ENCODE measurements around the gene ATXN10. TPM values are rescaled to one million over a fixed set of nuclear protein-coding genes. Genes with fewer than 3 reads are reported as not detected.
A peak's percentile ranks its signal among the peaks of the same experiment; 100 is the strongest.

ATXN10 gene
- total RNA-seq, 1 donor from 2014 or later: 110 TPM

GRCh38 chr22:45738206-45738605, 66.6 kb downstream of the ATXN10 start:
- intact Hi-C loops (cut with micrococcal nuclease): no loop called here
- no peaks in the 10 kb centered on the region for H3K9me3 Mint-ChIP-seq
- no peak overlapping the region for H3K4me3 Mint-ChIP-seq
- no peaks in the 10 kb centered on the region for H3K27me3 Mint-ChIP-seq (ENCODE audit: insufficient read depth)
- peaks cover 5% of the 10 kb centered on the region for H3K4me1 Mint-ChIP-seq (ENCODE audit: low read depth)
- no peak overlapping the region for H3K27ac Mint-ChIP-seq
- H3K36me3 Mint-ChIP-seq (ENCODE audit: low read depth): peaks cover 35% of the 10 kb centered on the region
- no peak for DNase-seq (ENCODE audit: low spot score)

GRCh38 chr22:45740236-45740635, 68.6 kb downstream of the ATXN10 start:
- H3K27ac Mint-ChIP-seq: no peak overlapping the region
- H3K36me3 Mint-ChIP-seq (ENCODE audit: low read depth): peaks cover 38% of the 10 kb centered on the region
- DNase-seq (ENCODE audit: low spot score): no peak
- H3K9me3 Mint-ChIP-seq: no peaks in the 10 kb centered on the region
- peaks cover 5% of the 10 kb centered on the region for H3K4me1 Mint-ChIP-seq (ENCODE audit: low read depth)
- H3K27me3 Mint-ChIP-seq (ENCODE audit: insufficient read depth): no peaks in the 10 kb centered on the region
- H3K4me3 Mint-ChIP-seq: no peak overlapping the region
- intact Hi-C loops (cut with micrococcal nuclease): no loop called here

- Mint-ChIP-seq H3K27ac (peak overlapping the region; percentile 22), H3K27me3 (ENCODE audit: insufficient read depth) (no peaks in the 10 kb centered on the region), H3K36me3 (ENCODE audit: low read depth) (peaks cover 38% of the 10 kb centered on the region), H3K4me3 (no peak overlapping the region), H3K9me3 (no peaks in the 10 kb centered on the region), H3K4me1 (ENCODE audit: low read depth) (peaks cover 5% of the 10 kb centered on the region)
- no peak for DNase-seq (ENCODE audit: low spot score)
- intact Hi-C loops (cut with micrococcal nuclease): no loop called here
Observed at GRCh38 chr22:45742866-45743450, 71.3 kb downstream of the ATXN10 start.

DNA sequence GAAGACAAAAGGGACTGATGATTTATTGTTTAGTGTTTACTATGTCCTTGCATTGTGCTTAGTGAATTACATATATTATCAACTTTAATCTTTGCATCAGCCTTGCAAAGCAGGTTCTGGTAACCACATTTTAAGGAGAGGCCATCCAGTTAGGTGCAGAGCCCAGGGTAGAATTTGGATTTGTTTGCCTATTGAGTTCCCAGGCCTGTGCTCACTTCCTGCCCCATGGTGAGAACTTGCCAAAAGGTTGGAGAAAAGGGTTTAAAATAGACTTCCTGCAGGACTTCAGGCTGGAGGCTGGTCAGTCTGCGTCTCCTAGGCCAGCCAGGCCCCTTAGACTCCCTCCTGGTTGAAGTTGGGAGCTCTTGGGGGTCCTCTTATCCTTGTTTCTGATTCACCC, 72.1 kb downstream of the ATXN10 start:
- DNase-seq (ENCODE audit: low spot score): no peak
- H3K4me1 Mint-ChIP-seq (ENCODE audit: low read depth): peaks cover 5% of the 10 kb centered on the region

DNA sequence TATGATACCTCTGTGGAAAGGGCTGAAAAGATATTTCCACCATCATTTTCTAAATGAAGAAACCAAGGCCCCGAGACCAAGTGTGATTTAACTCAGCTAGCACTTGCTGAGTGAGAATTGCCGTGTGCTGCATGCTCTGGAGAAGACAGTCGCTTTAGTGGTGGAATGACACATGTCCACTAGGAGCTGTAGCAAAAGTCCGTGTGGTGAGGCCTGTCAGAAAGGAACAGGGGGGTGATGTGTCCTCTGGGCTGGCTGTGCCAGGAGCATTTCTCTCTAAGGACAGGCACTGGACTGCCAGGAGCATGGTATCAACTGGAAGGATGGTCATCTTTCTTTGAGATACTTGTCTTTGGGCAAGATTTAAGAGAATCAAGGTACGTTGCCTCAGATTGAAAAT, 72.8 kb downstream of the ATXN10 start:
- no peak for DNase-seq (ENCODE audit: low spot score)
- H3K27me3 Mint-ChIP-seq (ENCODE audit: insufficient read depth): no peaks in the 10 kb centered on the region
- no peak overlapping the region for H3K27ac Mint-ChIP-seq
- peaks cover 29% of the 10 kb centered on the region for H3K36me3 Mint-ChIP-seq (ENCODE audit: low read depth)
- no peaks in the 10 kb centered on the region for H3K9me3 Mint-ChIP-seq
- intact Hi-C loops (cut with micrococcal nuclease): no loop called here
- H3K4me3 Mint-ChIP-seq: no peak overlapping the region
- peaks cover 5% of the 10 kb centered on the region for H3K4me1 Mint-ChIP-seq (ENCODE audit: low read depth)

More for the DNA sequence above, 72.1 kb downstream of the ATXN10 start:
- intact Hi-C loops (cut with micrococcal nuclease): no loop called here
- Mint-ChIP-seq H3K4me3 (no peak overlapping the region), H3K27me3 (ENCODE audit: insufficient read depth) (no peaks in the 10 kb centered on the region), H3K36me3 (ENCODE audit: low read depth) (peaks cover 35% of the 10 kb centered on the region), H3K9me3 (no peaks in the 10 kb centered on the region), H3K27ac (no peak overlapping the region)

DNA sequence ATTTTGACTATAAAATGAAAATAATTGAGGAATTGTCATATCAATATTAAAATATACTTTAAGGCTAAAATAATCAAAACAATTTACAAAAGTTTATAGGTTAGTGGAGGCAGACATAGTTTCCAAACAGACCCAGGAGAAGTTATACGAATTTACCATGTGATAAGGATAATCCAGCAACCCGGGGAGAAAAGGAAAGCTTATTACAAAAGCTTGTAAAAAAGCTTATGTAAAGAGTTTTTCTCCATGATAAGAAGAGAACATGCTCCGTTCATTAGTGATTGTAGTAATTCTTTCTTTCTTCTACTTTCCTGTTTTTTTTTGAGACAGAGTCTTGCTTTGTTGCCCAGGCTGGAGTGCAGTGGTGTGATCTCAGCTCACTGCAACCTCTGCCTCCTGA, 79.0 kb downstream of the ATXN10 start:
- no peak for DNase-seq (ENCODE audit: low spot score)
- no peak overlapping the region for H3K4me3 Mint-ChIP-seq
- intact Hi-C loops (cut with micrococcal nuclease): no loop called here
- H3K27me3 Mint-ChIP-seq (ENCODE audit: insufficient read depth): no peaks in the 10 kb centered on the region
- no peak overlapping the region for H3K27ac Mint-ChIP-seq
- H3K9me3 Mint-ChIP-seq: no peaks in the 10 kb centered on the region
- no peaks in the 10 kb centered on the region for H3K4me1 Mint-ChIP-seq (ENCODE audit: low read depth)
- H3K36me3 Mint-ChIP-seq (ENCODE audit: low read depth): peaks cover 3% of the 10 kb centered on the region

DNA sequence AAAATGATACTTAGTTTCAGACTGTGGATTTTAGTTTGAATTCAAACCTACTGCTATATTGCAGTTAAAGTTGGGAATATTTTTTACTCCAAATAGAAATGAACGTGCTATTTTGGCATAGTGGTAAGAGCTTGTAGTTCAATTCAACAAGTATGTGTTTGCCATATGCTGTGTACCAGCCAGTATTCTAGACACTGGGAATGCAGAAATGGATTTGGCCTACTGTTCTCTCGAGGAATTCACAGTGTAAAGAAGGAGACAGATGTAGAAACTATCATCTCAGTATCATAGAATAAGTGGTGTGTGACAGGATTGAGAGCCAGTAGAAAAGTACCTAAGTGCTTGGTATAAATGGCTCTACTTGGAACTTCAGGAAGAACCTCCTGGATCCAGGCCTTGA, 80.4 kb downstream of the ATXN10 start:
- H3K36me3 Mint-ChIP-seq (ENCODE audit: low read depth): no peaks in the 10 kb centered on the region
- no peak overlapping the region for H3K27ac Mint-ChIP-seq
- no peak for DNase-seq (ENCODE audit: low spot score)
- H3K9me3 Mint-ChIP-seq: no peaks in the 10 kb centered on the region
- H3K4me1 Mint-ChIP-seq (ENCODE audit: low read depth): no peaks in the 10 kb centered on the region
- intact Hi-C loops (cut with micrococcal nuclease): no loop called here
- H3K4me3 Mint-ChIP-seq: no peak overlapping the region
- no peaks in the 10 kb centered on the region for H3K27me3 Mint-ChIP-seq (ENCODE audit: insufficient read depth)

DNA sequence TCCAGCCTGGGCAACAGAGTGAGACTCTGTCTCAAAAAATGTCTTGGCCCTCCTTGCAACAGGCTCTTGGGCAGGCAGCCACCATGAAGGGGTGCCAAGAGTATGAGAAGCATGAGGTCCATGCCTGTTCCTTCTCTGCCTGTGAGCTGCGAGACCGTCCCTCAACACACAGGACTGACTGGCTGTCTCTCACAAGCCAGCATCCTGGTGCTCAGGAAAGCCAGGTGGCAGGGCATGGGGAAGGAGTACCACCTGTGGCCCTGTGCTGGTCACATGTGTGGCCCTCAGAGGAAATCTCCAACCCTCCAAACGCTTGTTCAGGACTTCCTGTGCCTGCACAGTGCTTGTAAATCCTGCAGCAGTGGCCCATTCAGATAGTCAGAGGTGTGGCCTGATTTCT, 83.2 kb downstream of the ATXN10 start:
- intact Hi-C loops (cut with micrococcal nuclease): no loop called here

GRCh38 chr22:45756558-45756957, 84.9 kb downstream of the ATXN10 start:
- no peaks in the 10 kb centered on the region for H3K9me3 Mint-ChIP-seq
- H3K4me1 Mint-ChIP-seq (ENCODE audit: low read depth): no peaks in the 10 kb centered on the region
- DNase-seq (ENCODE audit: low spot score): no peak
- H3K27ac Mint-ChIP-seq: no peak overlapping the region
- intact Hi-C loops (cut with micrococcal nuclease): no loop called here
- H3K27me3 Mint-ChIP-seq (ENCODE audit: insufficient read depth): no peaks in the 10 kb centered on the region
- H3K36me3 Mint-ChIP-seq (ENCODE audit: low read depth): no peaks in the 10 kb centered on the region
- H3K4me3 Mint-ChIP-seq: no peak overlapping the region

More for the DNA sequence above, 83.2 kb downstream of the ATXN10 start:
- no peaks in the 10 kb centered on the region for H3K27me3 Mint-ChIP-seq (ENCODE audit: insufficient read depth)
- H3K4me3 Mint-ChIP-seq: no peak overlapping the region
- H3K36me3 Mint-ChIP-seq (ENCODE audit: low read depth): no peaks in the 10 kb centered on the region
- no peak overlapping the region for H3K27ac Mint-ChIP-seq
- no peaks in the 10 kb centered on the region for H3K9me3 Mint-ChIP-seq
- DNase-seq (ENCODE audit: low spot score): no peak
- no peaks in the 10 kb centered on the region for H3K4me1 Mint-ChIP-seq (ENCODE audit: low read depth)

DNA sequence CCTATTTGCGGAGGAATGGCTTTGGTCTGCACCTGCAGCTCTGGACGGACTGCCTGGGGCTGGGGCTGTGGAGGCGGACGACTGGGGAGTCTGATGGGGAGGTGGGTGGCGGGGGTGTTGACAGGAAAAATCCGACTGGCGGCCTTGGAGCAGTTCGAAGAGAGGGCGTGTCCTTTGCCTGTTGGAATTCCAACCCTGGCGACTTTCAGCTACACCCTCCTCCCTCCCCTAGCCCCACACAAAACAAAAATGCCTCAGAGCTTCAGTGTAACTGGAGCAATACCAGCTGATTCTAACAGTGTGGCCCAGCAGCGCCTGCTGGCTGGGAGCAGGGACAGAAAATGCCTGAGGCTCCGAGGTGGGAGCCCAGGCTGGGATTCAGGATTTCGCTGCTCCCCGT, 85.4 kb downstream of the ATXN10 start:
- H3K36me3 Mint-ChIP-seq (ENCODE audit: low read depth): no peaks in the 10 kb centered on the region
- no peaks in the 10 kb centered on the region for H3K9me3 Mint-ChIP-seq
- intact Hi-C loops (cut with micrococcal nuclease): no loop called here
- H3K27me3 Mint-ChIP-seq (ENCODE audit: insufficient read depth): no peaks in the 10 kb centered on the region
- no peak overlapping the region for H3K4me3 Mint-ChIP-seq
- DNase-seq (ENCODE audit: low spot score): no peak
- H3K4me1 Mint-ChIP-seq (ENCODE audit: low read depth): no peaks in the 10 kb centered on the region
- H3K27ac Mint-ChIP-seq: no peak overlapping the region

DNA sequence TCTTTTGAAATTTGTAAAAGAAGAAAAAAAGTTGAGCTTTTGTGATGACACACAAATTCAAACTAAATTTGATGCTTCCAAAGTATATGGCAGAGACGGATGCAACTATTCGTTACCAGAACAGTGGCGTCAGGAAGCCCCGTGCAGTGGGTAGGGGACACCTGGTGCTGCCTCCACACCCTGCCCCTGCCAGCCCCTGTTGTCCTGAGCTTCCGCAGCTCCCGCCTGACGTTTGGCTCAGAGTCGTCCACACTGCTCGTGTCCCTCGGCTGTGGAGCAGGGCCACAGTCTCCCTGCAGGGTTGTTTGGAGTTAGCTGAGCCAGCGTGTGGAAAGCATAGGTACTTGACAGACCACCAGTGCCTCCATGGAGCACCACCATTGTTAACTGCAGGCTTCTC, 86.3 kb downstream of the ATXN10 start:
- intact Hi-C loops (cut with micrococcal nuclease): no loop called here
- Mint-ChIP-seq H3K9me3 (no peaks in the 10 kb centered on the region), H3K36me3 (ENCODE audit: low read depth) (peaks cover 2% of the 10 kb centered on the region), H3K27me3 (ENCODE audit: insufficient read depth) (no peaks in the 10 kb centered on the region), H3K4me3 (no peak overlapping the region), H3K4me1 (ENCODE audit: low read depth) (no peaks in the 10 kb centered on the region), H3K27ac (no peak overlapping the region)
- no peak for DNase-seq (ENCODE audit: low spot score)

GRCh38 chr22:45758603-45759002, 87.0 kb downstream of the ATXN10 start:
- H3K9me3 Mint-ChIP-seq: no peaks in the 10 kb centered on the region
- no peaks in the 10 kb centered on the region for H3K27me3 Mint-ChIP-seq (ENCODE audit: insufficient read depth)

DNA sequence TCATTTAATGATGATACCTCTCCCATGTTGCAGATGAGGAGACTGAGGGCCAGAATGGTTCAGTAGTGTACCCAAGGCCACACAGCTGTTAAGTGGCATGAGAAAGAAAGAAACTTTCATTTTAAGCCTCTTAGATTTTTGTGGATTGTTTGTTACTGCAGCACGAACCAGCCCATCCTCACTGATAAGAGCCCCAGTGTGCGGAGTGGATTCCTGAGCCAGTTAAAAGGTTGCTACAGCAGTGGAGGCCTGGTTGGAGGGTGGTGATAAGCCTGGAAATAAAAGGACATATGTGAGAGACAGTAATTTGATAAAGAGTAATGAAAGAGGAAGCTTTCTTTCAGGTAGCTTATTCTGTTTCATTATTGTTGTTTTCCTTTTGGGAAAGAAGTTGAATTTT, 89.0 kb downstream of the ATXN10 start:
- Mint-ChIP-seq H3K27ac (no peak overlapping the region), H3K27me3 (ENCODE audit: insufficient read depth) (no peaks in the 10 kb centered on the region), H3K9me3 (no peaks in the 10 kb centered on the region), H3K4me1 (ENCODE audit: low read depth) (peaks cover 4% of the 10 kb centered on the region), H3K4me3 (no peak overlapping the region), H3K36me3 (ENCODE audit: low read depth) (peaks cover 6% of the 10 kb centered on the region)
- DNase-seq (ENCODE audit: low spot score): no peak
- intact Hi-C loops (cut with micrococcal nuclease): no loop called here

More at GRCh38 chr22:45758603-45759002, 87.0 kb downstream of the ATXN10 start:
- H3K36me3 Mint-ChIP-seq (ENCODE audit: low read depth): peaks cover 2% of the 10 kb centered on the region
- no peak for DNase-seq (ENCODE audit: low spot score)
- intact Hi-C loops (cut with micrococcal nuclease): no loop called here
- H3K27ac Mint-ChIP-seq: no peak overlapping the region
- H3K4me1 Mint-ChIP-seq (ENCODE audit: low read depth): no peaks in the 10 kb centered on the region
- no peak overlapping the region for H3K4me3 Mint-ChIP-seq
